Stimulated activated CD4-positive, alpha-beta T cell treated with anti-CD3 and anti-CD28 coated beads, Interleukin-15, amount 100 ng/mL, for 1 hour (primary cell): ENCODE data around the gene RERG.

ENCODE experiments used
- DNase-seq, 2 donors: peaks; one replicate each; pipeline ENCODE4 v3.0.0-alpha.2; 2020; ENCODE audit warnings: low read depth in 1 of 2, low spot score in 1 of 2

RERG gene

DNA sequence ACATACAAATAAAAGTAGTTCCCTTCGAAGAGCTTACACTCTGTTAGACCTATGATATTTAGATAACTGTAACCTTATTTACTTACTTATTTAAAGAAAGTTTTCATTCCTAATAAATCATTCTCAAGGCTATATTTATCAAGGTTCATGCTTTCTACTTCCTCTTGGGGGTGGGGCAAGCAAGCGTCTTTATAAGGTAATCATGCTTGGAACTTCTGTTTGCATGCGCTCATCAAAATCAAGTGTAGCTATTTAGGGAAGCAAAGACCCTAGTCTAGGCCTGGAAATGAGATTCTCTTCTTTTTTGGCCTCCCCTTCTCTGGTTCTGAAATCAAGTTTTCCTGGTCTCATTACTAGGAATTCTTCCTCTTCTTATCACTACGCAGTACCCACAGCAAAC lies 766 bp downstream of the RERG start:
- DNase-seq = no peak

DNA sequence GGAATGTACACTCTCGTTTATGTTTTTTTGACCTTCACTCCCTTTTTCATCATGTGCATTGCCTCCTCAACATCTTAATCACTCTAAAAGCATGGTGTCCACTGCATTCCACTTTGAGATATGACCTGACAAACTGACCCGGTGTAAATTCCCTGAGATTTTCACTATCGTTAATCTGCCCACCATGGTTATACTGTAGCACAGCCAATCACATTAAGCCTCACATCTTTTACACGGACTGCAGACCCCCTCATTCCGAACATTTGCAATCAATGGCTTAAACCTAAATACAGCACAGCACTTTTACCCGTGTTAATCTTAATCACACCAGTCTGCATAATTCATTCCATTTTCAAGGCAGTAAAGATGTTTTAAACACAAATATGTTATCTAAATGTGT lies 2.4 kb downstream of the RERG start:
- no peak for DNase-seq

DNA sequence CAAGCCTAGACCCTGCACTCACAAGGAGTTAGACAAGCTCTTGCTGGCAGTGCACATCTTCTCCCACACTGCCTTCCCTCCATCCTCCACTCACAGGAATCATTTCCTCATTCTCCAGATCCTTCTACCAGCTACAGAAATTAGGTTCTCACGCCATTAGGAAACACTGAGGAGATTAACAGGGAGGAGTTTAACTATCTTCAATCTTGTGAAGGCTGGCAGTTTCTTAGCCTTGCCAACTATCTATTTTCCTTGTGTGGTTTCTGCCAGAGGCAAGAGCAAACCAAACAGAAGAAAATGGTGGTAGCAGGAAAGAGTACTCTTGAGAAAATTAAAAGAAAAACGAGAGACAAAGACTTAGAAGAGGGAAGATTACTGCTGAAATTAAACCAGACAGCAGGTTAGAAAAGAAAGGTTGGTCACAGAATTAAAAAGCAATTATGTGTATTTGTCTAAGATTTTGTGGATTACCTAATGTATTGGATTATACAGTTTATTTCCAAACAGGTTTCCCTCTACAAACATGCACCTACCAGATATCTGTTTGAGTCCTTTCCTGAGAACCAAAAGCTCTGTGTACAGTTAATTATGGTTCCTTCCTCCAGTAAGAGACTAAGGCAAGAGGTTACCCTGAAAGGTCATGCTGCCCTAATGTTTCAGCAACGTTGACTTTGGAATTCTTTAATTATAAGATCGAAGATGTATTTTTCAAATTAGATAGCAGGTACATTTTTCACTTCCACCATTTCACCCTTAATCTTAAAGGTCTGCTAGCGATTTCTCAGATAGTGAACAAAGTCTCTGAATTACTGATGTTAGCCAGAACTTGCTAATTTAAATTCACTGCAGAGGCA lies 5.0 kb downstream of the RERG start:
- DNase-seq = no peak

DNA sequence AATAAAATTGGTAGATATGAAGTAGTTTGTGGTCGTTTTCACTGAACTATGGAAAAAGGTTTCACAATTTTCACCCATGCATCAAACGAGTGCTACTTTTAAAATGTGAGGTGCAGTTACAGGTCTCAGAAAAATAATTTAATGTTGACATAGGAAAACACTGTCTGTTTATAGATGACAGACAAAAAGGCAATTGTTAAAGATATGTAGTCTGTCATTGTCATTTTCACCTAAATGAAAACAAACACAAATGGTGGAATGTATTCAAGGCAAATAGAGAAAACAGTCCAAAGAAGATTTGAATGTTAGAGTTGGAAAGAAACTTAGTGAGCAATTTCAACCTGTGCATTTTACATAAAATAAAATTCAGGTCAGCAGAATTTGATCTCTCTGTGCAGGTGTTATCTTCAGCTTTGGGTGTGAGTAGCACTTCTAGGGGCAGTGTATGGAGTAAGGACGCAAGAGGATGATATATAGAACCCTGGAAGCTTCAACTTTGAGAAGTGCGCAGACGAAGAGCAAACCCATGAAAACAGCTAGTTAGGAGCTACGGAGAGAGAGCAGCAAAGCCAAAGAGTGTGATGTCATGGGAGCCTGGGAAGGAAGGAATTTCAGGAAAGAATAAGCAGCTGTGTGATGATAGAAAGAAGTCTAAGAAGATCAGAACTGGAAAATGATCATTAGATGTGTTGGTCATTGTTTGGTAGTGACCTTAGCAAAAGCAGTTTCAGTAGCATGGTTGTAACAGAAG lies 6.2 kb downstream of the RERG start:
- DNase-seq = no peak

DNA sequence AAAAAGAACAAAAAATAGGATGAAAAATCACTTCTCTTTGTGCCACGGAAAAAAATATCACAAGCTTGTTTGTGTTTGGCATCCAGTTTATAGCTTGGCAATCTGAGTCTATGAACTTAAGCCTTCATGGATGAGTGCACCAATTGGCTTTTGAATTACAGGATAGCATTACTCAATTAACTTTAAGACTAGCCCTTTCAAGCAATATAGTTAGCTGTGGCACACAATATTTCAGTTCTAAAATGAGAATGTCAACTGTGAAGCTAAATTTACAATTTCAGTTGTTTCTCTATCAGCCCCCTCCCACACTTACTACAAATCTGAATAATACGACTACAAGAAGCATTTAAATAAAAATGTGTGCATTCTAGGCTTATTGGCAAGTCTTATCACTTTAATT lies 8.3 kb downstream of the RERG start:
- DNase-seq = no peak

DNA sequence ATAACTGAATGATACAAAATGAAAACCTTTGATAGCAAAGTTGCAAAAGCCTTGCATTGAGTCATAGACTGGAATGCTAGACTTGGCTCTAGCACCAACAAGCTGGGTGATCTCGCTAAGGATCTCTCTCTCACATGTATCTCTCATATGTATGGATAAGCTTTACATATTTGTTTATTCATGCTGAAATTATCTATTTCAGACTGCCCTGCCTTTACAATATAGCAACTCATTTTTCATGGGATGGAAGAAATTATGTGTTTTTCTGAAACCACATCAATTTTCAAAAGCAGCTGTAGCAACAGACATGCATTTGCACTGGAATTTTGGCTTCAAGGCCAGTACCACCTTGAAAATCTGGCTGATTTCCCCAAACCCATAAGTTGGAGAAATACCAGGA lies 11.4 kb downstream of the RERG start:
- no peak for DNase-seq

DNA sequence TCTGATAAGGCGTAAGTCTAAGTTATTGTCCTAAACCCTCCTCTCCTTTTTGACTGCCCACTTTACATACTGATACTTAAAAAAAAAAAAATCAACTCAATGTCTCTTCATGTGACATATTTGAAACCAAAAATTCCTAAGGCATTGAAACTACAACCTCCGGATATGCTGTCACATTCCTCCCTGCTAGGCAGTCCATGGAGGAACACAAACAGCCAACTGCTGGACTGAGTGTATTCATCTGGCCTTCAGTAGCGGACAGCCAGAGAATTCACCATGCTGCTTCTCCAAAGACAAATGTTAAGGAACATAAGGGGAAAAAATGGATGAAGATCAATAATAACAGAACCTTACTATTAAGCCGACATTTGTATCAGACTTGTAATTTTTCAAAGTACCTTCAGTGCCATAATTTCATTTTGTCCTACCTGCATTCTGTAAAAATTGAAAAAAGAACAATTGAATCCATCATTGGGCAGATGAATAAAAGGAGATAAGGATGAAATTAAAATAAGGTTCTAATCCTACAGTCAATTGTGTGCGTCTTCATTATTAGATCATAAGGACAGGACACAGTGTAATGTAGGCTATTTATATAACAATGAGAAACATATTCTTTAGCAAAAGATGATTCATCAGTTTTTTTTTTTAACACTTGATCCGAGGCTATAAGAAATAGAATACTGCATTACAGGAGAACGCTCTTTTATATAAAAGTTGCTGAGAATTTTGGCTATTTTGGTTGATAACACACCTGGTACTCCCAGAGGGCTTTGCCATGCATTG lies 12.2 kb downstream of the RERG start:
- no peak for DNase-seq

DNA sequence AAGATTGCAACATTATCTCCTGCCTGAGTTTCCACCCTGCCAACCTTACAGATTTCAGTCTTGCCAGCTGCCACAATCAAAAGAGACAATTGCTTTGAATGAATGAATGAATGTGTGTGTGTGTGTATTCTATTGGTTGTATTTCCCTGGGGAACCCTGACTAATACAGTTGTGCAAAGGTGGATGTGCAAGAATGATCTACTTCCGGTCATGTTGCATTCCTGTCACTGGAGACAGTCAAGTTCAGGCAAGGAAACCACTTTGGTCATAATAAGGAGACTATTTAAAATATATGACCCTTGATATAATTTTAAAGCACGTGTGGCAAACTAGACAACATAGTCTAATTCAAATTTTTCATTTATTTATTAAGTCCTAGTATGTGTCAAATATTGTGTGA lies 13.1 kb downstream of the RERG start:
- no peak for DNase-seq

DNA sequence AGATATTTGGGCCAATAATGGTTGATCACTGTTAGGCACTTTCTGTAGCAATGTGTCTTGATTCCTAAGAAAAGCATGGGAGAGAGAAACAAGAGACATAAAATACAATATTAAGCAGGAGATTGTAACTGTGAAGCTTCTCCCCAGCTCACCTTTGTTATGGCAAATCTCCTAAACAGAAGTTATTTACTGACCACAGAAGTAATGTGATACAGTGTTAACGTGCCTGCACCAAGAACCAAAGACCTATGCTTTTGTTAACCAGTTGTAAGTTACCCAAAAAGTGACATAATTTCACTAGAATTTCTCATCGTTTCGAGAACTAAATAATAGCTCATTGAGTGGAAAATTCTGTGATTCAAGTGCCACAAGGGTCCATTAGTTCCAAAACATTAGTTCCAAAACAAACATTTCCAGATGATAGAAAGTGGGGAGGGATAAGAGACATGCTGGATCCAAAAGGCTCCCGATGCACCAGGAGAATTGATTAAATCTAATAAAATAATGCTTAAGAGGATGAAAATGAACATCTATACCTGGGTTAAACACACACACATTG lies 14.3 kb downstream of the RERG start:
- DNase-seq = no peak

DNA sequence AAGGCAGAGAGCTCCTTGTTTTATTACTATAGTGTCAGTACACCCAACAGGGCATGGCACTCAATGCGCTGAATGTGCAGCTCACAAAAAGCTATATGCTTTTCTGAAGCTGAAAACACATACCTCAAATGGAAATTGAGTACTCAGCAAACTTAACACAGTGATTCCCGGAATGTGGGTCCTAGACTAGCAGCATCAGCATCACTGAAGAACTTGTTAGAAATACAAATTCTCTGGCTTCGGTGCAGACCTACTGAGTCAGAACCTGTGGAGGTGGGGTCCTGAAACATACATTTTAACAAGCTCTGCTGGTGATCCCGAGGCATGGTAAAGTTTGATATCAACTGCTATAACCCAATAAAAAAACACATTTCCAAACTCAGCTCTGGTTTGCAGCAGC lies 14.9 kb downstream of the RERG start:
- no peak for DNase-seq

DNA sequence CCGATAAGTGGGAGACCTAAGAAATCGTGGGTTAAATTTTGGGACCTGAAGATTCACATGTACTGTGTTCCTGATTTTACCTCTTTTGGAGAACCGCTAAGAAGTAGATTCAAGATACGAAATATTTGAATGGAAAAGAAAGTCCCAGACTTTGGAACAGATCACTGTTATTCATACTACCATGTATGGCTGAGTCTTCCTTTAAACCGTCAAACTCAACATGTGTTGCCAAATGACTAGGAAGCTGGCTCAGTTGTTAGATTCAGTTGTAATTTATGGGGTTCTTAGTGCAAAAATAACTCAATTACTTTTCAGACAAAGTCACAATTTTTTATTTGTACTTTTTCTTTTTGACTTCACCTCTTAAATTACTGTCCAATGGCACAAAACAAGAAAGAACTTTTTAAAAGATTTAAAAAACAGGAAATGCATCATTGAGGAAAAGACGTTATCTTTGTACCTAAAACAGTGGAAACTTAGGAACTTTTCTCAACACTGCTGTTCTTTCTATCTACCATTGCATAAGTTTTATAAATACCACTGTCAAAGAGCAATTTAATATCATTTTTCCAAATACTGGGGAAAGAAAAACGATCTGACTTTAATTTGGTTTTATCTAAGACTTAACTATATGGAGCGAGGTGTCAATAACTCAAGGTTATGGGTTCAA lies 15.7 kb downstream of the RERG start:
- DNase-seq = no peak

DNA sequence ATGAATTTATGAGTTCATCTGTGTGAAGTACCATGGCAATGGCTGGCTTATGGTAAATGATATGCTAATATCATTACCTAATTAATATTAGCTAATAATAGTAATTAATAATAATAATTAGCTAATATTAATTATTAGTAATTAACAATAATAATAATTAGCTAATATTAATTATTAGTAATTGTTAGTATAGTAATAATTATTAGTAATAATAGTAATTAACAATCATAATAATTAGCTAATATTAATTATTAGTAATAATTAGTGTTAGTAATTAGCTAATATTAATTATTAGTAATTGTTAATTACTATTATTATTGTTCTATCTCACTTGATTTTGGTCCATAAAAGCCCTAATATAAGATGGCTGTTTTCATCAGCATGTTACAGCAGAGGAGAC lies 19.8 kb downstream of the RERG start:
- DNase-seq = no peak

DNA sequence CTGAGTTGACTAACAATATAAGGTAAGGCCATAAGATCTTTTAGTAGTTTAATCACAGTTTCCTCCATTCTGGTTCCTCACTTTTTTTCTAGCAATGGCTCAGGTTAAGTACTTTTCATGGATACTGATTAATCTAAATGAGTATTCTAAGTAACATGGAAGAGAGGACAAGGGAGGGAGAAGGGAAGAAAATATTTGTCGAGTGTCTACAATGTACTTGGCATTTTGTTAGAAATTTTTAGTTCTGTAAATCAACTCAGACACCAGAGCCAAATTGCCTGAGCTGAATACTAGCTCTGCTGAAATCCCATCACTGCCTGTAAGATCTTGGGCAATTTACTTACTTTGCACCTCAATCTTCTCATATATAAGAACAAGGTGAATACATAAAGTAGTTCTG lies 20.2 kb downstream of the RERG start:
- no peak for DNase-seq

DNA sequence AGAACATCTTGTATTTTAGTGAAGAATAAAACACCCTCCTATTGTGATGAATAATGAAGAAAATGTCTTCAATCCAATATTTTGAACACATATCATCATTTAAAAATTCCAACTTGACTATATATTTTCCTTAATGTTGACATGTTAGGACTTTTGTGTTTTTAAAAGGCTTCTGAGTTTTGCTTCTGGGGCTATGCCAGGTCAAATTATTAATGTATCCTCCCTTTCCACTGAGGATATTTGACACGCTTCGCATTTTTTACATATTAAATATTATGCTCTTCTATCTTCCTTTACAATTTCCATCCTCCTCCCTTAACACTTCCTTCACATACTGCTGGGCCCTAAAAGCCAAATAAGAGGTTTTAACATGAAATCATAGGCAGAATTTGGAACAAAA lies 20.6 kb downstream of the RERG start:
- no peak for DNase-seq

DNA sequence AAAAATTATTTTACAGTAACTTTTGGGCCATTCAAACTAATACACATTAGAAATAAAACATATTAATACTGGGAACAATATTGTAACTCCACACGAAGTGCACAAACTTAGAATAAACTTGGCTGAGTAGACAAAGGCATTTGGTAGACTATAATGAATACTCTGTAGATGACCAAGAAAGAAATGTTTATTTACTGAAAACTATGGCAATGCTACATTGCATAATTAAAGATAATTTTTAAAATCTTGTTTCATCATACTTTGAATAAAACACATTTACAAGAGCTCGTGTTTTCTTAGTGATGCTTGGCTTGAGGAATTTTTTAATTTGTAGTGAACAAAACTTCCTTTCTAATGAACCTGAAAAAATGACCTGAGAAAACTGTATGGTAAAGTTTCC lies 21.3 kb downstream of the RERG start:
- DNase-seq = no peak

DNA sequence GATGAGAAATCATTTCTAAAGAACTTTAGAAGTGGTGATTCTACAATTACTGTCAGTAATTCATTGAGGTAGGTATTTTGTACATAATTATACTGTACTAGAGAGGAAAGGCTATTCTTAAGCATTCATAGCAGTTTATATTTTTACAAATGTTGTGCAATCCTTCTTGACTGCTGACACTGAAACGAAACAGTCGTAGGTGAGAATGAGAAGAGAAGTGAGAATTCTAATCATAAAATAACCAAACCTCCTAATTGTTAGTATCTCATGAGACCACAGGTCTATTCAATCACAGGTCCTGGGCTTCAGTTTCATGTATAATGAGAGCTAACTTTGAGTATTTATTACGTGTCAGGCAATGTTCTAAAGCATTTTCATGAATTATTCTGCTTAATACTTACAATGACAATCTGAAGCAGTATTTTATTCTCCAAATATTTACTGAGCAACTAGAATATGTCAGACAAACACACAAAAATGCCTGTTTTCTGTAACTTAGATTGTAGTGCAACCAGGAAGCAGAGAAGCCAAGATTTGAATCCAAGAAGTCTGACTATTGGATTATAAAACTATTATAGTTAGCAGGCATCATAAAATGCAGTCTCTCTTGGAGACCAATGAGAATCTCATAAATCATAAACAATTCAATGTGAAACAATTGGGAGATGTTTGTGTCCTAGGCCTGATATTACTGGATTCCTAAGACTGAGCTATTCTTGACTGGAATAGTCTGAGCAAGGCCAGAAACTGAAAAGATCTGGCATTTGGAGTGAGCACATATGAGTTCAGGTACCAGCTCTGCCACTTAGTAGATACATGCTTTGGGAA lies 24.3 kb downstream of the RERG start:
- DNase-seq = no peak

DNA sequence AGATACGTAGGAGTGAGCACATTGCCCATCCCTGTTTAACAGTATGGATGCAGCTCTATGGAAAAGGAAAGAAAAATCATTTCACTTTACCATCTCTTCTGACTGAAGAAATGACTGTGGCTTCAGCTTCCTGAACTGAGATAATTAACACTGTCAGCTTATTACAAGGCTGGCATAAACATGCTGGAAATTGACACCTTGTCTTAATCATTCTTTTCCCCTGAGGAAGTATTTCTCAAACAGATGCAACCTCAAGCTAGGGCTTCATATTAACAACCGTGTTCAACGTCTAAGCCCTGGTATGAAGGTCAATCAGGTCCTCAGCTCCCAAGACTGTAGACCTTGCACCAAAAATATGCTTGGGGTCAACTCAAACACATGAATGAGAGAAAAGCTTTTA lies 25.0 kb downstream of the RERG start:
- DNase-seq = no peak

DNA sequence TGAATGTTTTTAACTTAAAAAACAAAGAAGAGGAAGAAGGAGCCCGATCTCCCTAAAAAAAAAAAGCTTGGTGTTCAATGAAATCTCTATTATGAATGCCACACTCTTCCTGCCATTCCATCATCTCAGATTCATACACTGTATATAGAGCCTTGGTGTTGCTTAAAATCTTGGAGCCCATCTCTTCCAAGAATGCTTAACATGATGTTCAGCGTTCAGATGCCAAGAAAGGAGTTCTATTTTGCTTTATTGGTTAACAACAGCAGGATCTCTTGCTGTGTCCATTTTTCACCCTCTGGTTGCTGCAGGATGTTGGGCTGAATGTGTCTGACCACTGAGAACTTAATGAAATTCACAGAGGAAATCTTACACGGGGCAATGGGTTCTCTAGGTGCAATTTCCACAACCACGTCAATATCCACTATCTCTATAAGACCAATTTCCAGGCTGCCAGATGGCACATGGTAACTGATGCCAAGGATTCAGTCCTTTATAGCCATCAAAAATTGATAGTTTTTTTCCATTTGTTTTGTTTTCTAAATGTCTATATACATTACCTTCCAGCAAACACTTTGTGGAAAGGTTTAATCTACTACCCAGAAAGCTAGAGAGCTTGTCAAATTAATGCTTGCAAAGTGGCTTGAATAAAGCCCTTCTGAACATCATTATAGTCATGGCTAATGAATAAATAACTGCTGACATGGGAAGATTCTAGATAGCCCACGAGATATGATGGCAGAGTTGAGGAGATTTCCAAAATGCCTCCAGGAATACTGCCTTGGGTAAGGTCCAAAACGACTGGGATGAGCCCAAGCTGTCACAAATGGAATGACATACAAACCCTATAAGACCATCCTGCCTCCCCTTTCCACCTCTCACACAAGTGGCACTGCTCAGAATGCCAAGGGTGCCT lies 26.5 kb downstream of the RERG start:
- no peak for DNase-seq

DNA sequence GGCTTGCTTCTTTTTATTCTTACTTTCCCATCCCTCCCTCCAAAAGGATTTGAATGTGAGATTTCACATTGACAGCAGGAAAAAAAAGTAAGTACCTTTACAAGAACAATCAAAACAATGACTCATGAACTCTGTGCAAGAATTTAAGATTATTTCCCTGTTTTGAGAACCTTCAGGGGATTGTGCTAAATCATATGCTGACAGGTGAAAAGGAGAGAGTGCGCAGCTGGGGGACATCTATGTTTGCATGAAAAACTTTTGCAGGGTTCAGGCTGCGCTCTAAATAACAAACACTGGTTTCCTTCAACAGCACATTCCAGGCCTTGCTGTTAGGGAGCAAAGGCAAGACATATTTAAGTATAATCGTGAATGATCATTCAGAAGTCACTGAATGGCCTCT lies 27.3 kb downstream of the RERG start:
- DNase-seq = no peak
